SK-N-SH (cell line): ENCODE data around the gene GNG4. TPM values are rescaled to one million over a fixed set of nuclear protein-coding genes. Genes with fewer than 3 reads are reported as not detected.

Experiments
- CTCF ChIA-PET: fragments of 300-600, 350-600 bp; formaldehyde crosslinking; extraction: SDS; loops from one replicate; lab custom pipeline; 2021; lab: Yijun Ruan, JAX
- POLR2A ChIA-PET: fragments of 350-600 bp; sonication (Branson Sonifier 250); formaldehyde crosslinking; extraction: SDS; loops from one replicate; lab custom pipeline; 2020; ENCODE audit warnings: antibody characterized with exemption, inconsistent platforms; lab: Yijun Ruan, JAX
- DNase-seq: peaks from one replicate; pipeline ENCODE4 v3.0.0; 2012
- H2AFZ ChIP-seq: fragments of 200-600 bp; sonication (generic); 2 replicates; pipeline ENCODE4 v1.8.1; 2016; ENCODE audit warnings: antibody characterized with exemption, mild to moderate bottlenecking, low read depth
- H3F3A ChIP-seq: fragments of 200-600 bp; sonication (generic); replicated peaks from 2 replicates; pipeline ENCODE3; 2016; ENCODE audit warnings: antibody characterized with exemption, mild to moderate bottlenecking; ENCODE audit not compliant: insufficient read depth
- H3K27ac ChIP-seq, 2 experiments: fragments of 200-500 bp in 1 of 2; fragments of 200-600 bp in 1 of 2; sonication (Bioruptor generic) in 1 of 2; sonication (generic), shearing (Covaris generic) in 1 of 2; 2 replicates each; pipeline versions ENCODE4 v1.5.1 to v1.6.1; 2014 to 2016; ENCODE audit warnings: low read depth in 2 of 2, inconsistent platforms in 1 of 2, low read length in 1 of 2, mild to moderate bottlenecking in 1 of 2, mixed read lengths in 1 of 2
- H3K27me3 ChIP-seq: fragments of 200-600 bp; sonication (generic), shearing (Covaris generic); 2 replicates; pipeline ENCODE4 v1.6.1; 2016; ENCODE audit warnings: mixed run types; ENCODE audit not compliant: insufficient read depth
- H3K36me3 ChIP-seq, 2 experiments: fragments of 200-500 bp in 1 of 2; fragments of 200-600 bp in 1 of 2; sonication (Bioruptor generic) in 1 of 2; sonication (generic) in 1 of 2; replicated peaks in 1 of 2; 2 replicates each; pipeline versions ENCODE3 to v1.5.1; 2014 to 2016; ENCODE audit warnings: low read length in 1 of 2, mild to moderate bottlenecking in 1 of 2; ENCODE audit not compliant: insufficient read depth in 2 of 2, control insufficient read depth in 1 of 2
- H3K4me1 ChIP-seq, 2 experiments: fragments of 200-500 bp in 1 of 2; fragments of 200-600 bp in 1 of 2; sonication (Bioruptor generic) in 1 of 2; sonication (generic), shearing (Covaris generic) in 1 of 2; 2 replicates each; pipeline versions ENCODE4 v1.5.1 to v1.6.1; 2014 to 2016; ENCODE audit warnings: low read depth in 1 of 2, low read length in 1 of 2, mixed run types in 1 of 2; ENCODE audit not compliant: insufficient read depth in 2 of 2, control insufficient read depth in 1 of 2
- H3K4me2 ChIP-seq: fragments of 200-600 bp; sonication (generic), shearing (Covaris generic); 2 replicates; pipeline ENCODE4 v1.6.1; 2017; ENCODE audit warnings: mixed run types
- H3K4me3 ChIP-seq, 2 experiments: fragments of 200-500 bp in 1 of 2; fragments of 200-600 bp in 1 of 2; sonication (Bioruptor generic) in 1 of 2; sonication (generic), shearing (Covaris generic) in 1 of 2; 2 replicates each; pipeline versions ENCODE4 v1.5.1 to v1.8.1; 2014 to 2016; ENCODE audit warnings: low read depth in 2 of 2, inconsistent platforms in 1 of 2, low read length in 1 of 2, mild to moderate bottlenecking in 1 of 2, mixed read lengths in 1 of 2, moderate library complexity in 1 of 2
- H3K79me2 ChIP-seq: fragments of 200-600 bp; sonication (generic); 2 replicates; pipeline ENCODE4 v1.8.1; 2017; ENCODE audit warnings: mild to moderate bottlenecking; ENCODE audit not compliant: insufficient read depth
- H3K9ac ChIP-seq: fragments of 200-600 bp; sonication (generic); 2 replicates; pipeline ENCODE4 v1.6.1; 2017; ENCODE audit warnings: mixed run types
- H3K9me2 ChIP-seq: fragments of 200-600 bp; sonication (generic); 2 replicates; pipeline ENCODE4 v1.6.1; 2017; ENCODE audit warnings: mixed run types
- H3K9me3 ChIP-seq: fragments of 200-600 bp; sonication (generic); 2 replicates; pipeline ENCODE4 v1.6.1; 2017; ENCODE audit warnings: mixed run types, mild to moderate bottlenecking, moderate library complexity
- H4K20me1 ChIP-seq: fragments of 200-600 bp; sonication (generic); 2 replicates; pipeline ENCODE4 v1.6.1; 2017; ENCODE audit warnings: mild to moderate bottlenecking, mixed run types; ENCODE audit not compliant: insufficient read depth
- CHD2 ChIP-seq: fragments of 150-350 bp; IDR thresholded peaks from 2 replicates; pipeline ENCODE4 v1.6.1; 2018; ENCODE audit warnings: low read length; ENCODE audit not compliant: partially characterized antibody
- CTCF ChIP-seq: fragments of 200-600 bp; sonication (generic); IDR thresholded peaks from 2 replicates; pipeline ENCODE4 v1.6.1; 2017; ENCODE audit warnings: antibody characterized with exemption, mild to moderate bottlenecking, moderate library complexity
- MAX ChIP-seq: IDR thresholded peaks from 2 replicates; pipeline ENCODE4 v1.4.0; 2012; ENCODE audit warnings: low read depth
- PBX3 ChIP-seq: IDR thresholded peaks from 2 replicates; pipeline ENCODE4; 2012
- RAD21 ChIP-seq: IDR thresholded peaks from 2 replicates; pipeline ENCODE4 v1.6.1; 2012; ENCODE audit warnings: mild to moderate bottlenecking, low read length
- RCOR1 ChIP-seq: fragments of 150-350 bp; IDR thresholded peaks from 2 replicates; pipeline ENCODE4 v1.6.1; 2017; ENCODE audit warnings: antibody characterized with exemption, low read length
- RFX5 ChIP-seq: IDR thresholded peaks from 2 replicates; pipeline ENCODE4 v1.6.1; 2012; ENCODE audit warnings: mild to moderate bottlenecking, improper control_type of control experiment, low read length
- RXRA ChIP-seq: IDR thresholded peaks from 2 replicates; pipeline ENCODE4 v1.4.0; 2012; ENCODE audit warnings: low read depth, mild to moderate bottlenecking, borderline replicate concordance
- SIN3A ChIP-seq: IDR thresholded peaks from 2 replicates; pipeline ENCODE4 v1.6.1; 2012; ENCODE audit warnings: low read depth, mild to moderate bottlenecking, low read length, moderate library complexity, borderline replicate concordance
- SMC3 ChIP-seq: IDR thresholded peaks from 2 replicates; pipeline ENCODE4 v1.6.1; 2012; ENCODE audit warnings: low read depth, low read length, improper control_type of control experiment
- USF2 ChIP-seq: fragments of 150-350 bp; IDR thresholded peaks from 2 replicates; pipeline ENCODE4 v1.6.1; 2017; ENCODE audit warnings: antibody characterized with exemption, low read length, low read depth, borderline replicate concordance
- ZBTB33 ChIP-seq: IDR thresholded peaks from 2 replicates; pipeline ENCODE4 v1.4.0; 2012; ENCODE audit warnings: low read depth, borderline replicate concordance
- WGBS: methylation state at CpG from one replicate; pipeline ENCODE4 v1.1.6; 2017; ENCODE audit warnings: low lambda C conversion rate; 5-methylcytosine and 5-hydroxymethylcytosine counted together
- polyA plus RNA-seq, 3 experiments: library from polyadenylated mRNA; depleted of rRNA; stranded (reverse); fragments of >200 nt; gene quantifications; 2 replicates each; pipeline ENCODE4 v1.2.3, GENCODE V29; 2012

The GNG4 gene
- polyA plus RNA-seq, 1 of the 3 experiments (the other 2 are of a cell fraction) = 1.6 TPM

GRCh38 chr1:235513495-235514366 lies 135.9 kb downstream of the GNG4 start:
- TF ChIP-seq USF2 (no peak), RXRA (no peak), ZBTB33 (no peak), CTCF (peak; percentile 96), MAX (0 out of 2 replicates have a peak, but pooled peaks have one; percentile 21), SIN3A (no peak), SMC3 (peak; percentile 86), RFX5 (no peak), RAD21 (peak; percentile 92), PBX3 (no peak), RCOR1 (peak; percentile 44; the same call in 1 of the 2 replicates), CHD2 (peak; percentile 42)
- CTCF ChIA-PET = interaction anchor here (0.6 to 6.1 kb wide), 36 partner anchors 9 to 889 kb away, joined by 3 to 65 read pairs (median 4); partner anchors contain the start of gene B3GALNT2
- no peaks in the 10 kb centered on the region for H3K9me3 ChIP-seq
- no peaks in the 10 kb centered on the region for H3K27me3 ChIP-seq
- H3K4me2 ChIP-seq = no peak overlapping the region
- H2AFZ ChIP-seq = no peak overlapping the region
- H3K4me3 ChIP-seq = peak overlapping the region in 1 of 2 experiments; percentile 28; a peak in 1 of 4 replicates
- WGBS = 39% methylated on average over 8 of the region's 8 CpGs
- H4K20me1 ChIP-seq = no peaks in the 10 kb centered on the region
- no peaks in the 10 kb centered on the region for H3K4me1 ChIP-seq
- no peaks in the 10 kb centered on the region for H3K9me2 ChIP-seq
- DNase-seq = peak; percentile 55
- no peak overlapping the region for H3K9ac ChIP-seq
- H3K79me2 ChIP-seq = no peaks in the 10 kb centered on the region
- POLR2A ChIA-PET = no interaction called here
- no peaks in the 10 kb centered on the region for H3F3A ChIP-seq
- H3K36me3 ChIP-seq = no peaks in the 10 kb centered on the region
- H3K27ac ChIP-seq = no peak overlapping the region
